Panc1 (cell line): Measurements from ENCODE around the gene SCGB1C1. TPM values are rescaled to one million over a fixed set of nuclear protein-coding genes. Genes with fewer than 3 reads are reported as not detected.

Source experiments
- ATAC-seq: fragments of 200-7000 bp; cut with Tn5 transposase; 2 replicates; pipeline ENCODE4 v1.9.1; 2020; ENCODE audit warnings: mild to moderate bottlenecking, moderate library complexity
- BruUV-seq: library from RNA; stranded (reverse); fragments of 400-500 nt; replicated peaks from 2 replicates; lab custom pipeline; 2021; lab: Mats Ljungman, UMichigan
- CTCF ChIA-PET: fragments of 300-600 bp; sonication (Branson Sonifier 250); formaldehyde crosslinking; loops from one replicate; lab custom pipeline; 2022; ENCODE audit warnings: antibody characterized with exemption; lab: Charles Lee
- POLR2A ChIA-PET: fragments of 300-600 bp; sonication (Branson Sonifier 250); formaldehyde crosslinking; loops from one replicate; lab custom pipeline; 2022; ENCODE audit warnings: antibody characterized with exemption; lab: Charles Lee
- DNase-seq: peaks from one replicate; pipeline ENCODE4 v3.0.0-alpha.2; 2010; ENCODE audit warnings: low read depth, low spot score
- H3K27ac ChIP-seq: 2 replicates; pipeline ENCODE4 v1.5.1; 2011; ENCODE audit warnings: mild to moderate bottlenecking, low read length, inconsistent platforms
- H3K27me3 ChIP-seq: fragments of 200-500 bp; sonication (Bioruptor generic); 2 replicates; pipeline ENCODE4 v1.6.0; 2014; ENCODE audit warnings: low read length, inconsistent platforms; ENCODE audit not compliant: control insufficient read depth, insufficient read depth
- H3K36me3 ChIP-seq: fragments of 200-500 bp; sonication (Bioruptor generic); 2 replicates; pipeline ENCODE4 v1.5.1; 2014; ENCODE audit warnings: inconsistent platforms, mild to moderate bottlenecking, low read length, moderate library complexity; ENCODE audit not compliant: control insufficient read depth, insufficient read depth
- H3K4me1 ChIP-seq: 2 replicates; pipeline ENCODE4 v1.5.1; 2011; ENCODE audit warnings: inconsistent platforms, mild to moderate bottlenecking, low read length, moderate library complexity; ENCODE audit not compliant: control insufficient read depth, insufficient read depth
- H3K4me3 ChIP-seq, 2 experiments: 2 replicates each; pipeline ENCODE4 v1.5.1; 2011 to 2012; ENCODE audit warnings: low read depth in 2 of 2, low read length in 2 of 2, mild to moderate bottlenecking in 2 of 2, inconsistent platforms in 1 of 2, moderate library complexity in 1 of 2
- H3K9me3 ChIP-seq: fragments of 200-500 bp; sonication (Bioruptor generic); 2 replicates; pipeline ENCODE4 v1.5.1; 2014; ENCODE audit warnings: low read depth, mild to moderate bottlenecking, inconsistent platforms, low read length, moderate library complexity; ENCODE audit not compliant: control insufficient read depth, insufficient read depth
- POLR2AphosphoS5 ChIP-seq: IDR thresholded peaks from 2 replicates; pipeline ENCODE4 v1.6.1; 2012; ENCODE audit warnings: mild to moderate bottlenecking, low read depth, low read length, moderate library complexity
- SIN3A ChIP-seq: IDR thresholded peaks from 2 replicates; pipeline ENCODE4 v1.6.1; 2012; ENCODE audit warnings: low read depth, mild to moderate bottlenecking, low read length, moderate library complexity, borderline replicate concordance; ENCODE audit not compliant: insufficient read depth
- TCF7L2 ChIP-seq: IDR thresholded peaks from 2 replicates; pipeline ENCODE4 v1.6.1; 2011; ENCODE audit warnings: mild to moderate bottlenecking, low read depth, low read length, inconsistent platforms
- in situ Hi-C: cut with HindIII; loops from 2 replicates; pipeline ENCODE4 v1.10.0; 2016; ENCODE audit warnings: low sequenced_read_pairs, low pct_unique_long_range_greater_than_20kb
- intact Hi-C: fragments of 100-400 bp; cut with micrococcal nuclease; formaldehyde crosslinking; loops from one replicate; pipeline ENCODE4 v1.10.0; 2022; ENCODE audit not compliant: unreplicated experiment
- total RNA-seq: library from RNA; stranded (reverse); gene quantifications from one replicate; pipeline ENCODE4 v1.2.1, GENCODE V29; 2021; ENCODE audit not compliant: unreplicated experiment
- TF ChIP-seq, protein P1 (sequence below), 2 experiments: IDR thresholded peaks; 2 replicates each; pipeline ENCODE4 v1.6.1; 2011 to 2012; ENCODE audit warnings: low read depth in 2 of 2, control low read depth in 1 of 2, low read length in 1 of 2, mild to moderate bottlenecking in 1 of 2, moderate library complexity in 1 of 2; ENCODE audit not compliant: insufficient read depth in 1 of 2
- TF ChIP-seq, protein P2 (sequence below): fragments of 450-650 bp; IDR thresholded peaks from 2 replicates; pipeline ENCODE4 v1.5.1; 2017; ENCODE audit warnings: mild to moderate bottlenecking

SCGB1C1 gene
- total RNA-seq, 1 experiment from 2014 or later, result not detected

DNA sequence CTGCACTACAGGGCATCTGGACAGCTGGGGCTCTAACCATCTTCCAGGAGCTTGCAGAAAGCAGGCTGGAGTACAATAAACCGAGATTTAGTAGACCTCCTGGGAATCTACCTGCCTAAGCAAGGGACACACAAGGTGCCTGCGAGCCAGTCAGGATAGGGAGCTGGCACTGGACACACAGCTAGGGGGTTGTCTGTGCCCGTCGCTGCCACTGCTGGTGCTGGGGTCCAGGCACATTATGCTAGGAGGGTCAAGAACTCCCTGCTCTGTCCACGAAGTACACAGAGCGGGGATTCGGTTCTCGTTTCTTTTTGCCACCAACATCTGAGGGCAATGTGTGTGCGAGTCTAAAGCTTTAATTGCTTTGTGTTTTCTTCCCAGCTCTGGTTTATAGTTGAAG, 18.9 kb downstream of the SCGB1C1 start:
- POLR2A ChIA-PET, result no interaction called here

DNA sequence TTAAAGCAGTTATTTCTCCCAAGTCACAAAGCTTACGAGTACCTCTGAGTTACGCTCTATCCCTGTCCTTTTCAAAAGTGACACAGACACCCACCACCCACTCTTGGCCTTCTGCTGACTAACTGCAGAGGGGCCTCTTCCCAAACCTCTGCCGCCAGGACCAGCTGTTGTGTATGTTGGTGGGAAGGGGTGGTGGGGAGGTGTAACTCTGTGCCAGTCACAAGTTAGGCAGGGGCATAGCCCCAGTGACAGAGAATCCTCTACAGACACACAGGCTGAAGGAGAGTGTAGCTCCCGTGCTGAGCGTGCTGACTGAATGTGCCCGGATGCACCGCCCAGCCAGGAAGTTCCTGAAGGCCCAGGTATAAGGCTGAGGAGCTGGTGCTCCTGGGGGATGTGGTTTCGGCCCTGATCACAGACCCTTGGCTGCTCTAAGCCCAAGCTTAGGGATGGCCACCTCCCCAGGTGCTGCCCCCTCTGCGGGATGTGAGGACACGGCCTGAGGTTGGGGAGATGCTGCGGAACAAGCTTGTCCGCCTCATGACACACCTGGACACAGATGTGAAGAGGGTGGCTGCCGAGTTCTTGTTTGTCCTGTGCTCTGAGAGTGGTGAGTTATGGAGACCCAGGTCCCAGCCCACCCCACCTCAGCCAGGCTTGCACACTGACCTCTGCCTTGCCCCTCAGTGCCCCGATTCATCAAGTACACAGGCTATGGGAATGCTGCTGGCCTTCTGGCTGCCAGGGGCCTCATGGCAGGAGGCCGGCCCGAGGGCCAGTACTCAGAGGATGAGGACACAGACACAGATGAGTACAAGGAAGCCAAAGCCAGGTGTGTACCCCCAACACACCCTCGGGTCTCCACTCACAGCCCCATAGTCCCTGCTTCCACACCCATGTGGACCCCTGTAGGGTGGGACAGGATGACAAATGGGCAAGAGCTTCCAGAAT, 19.5 kb downstream of the SCGB1C1 start:
- DNase-seq, result no peak
- no TSS peak for BruUV-seq
- TF ChIP-seq TCF7L2 (no peak), POLR2AphosphoS5 (no peak), SIN3A (no peak)
- TF ChIP-seq, protein P1, sequence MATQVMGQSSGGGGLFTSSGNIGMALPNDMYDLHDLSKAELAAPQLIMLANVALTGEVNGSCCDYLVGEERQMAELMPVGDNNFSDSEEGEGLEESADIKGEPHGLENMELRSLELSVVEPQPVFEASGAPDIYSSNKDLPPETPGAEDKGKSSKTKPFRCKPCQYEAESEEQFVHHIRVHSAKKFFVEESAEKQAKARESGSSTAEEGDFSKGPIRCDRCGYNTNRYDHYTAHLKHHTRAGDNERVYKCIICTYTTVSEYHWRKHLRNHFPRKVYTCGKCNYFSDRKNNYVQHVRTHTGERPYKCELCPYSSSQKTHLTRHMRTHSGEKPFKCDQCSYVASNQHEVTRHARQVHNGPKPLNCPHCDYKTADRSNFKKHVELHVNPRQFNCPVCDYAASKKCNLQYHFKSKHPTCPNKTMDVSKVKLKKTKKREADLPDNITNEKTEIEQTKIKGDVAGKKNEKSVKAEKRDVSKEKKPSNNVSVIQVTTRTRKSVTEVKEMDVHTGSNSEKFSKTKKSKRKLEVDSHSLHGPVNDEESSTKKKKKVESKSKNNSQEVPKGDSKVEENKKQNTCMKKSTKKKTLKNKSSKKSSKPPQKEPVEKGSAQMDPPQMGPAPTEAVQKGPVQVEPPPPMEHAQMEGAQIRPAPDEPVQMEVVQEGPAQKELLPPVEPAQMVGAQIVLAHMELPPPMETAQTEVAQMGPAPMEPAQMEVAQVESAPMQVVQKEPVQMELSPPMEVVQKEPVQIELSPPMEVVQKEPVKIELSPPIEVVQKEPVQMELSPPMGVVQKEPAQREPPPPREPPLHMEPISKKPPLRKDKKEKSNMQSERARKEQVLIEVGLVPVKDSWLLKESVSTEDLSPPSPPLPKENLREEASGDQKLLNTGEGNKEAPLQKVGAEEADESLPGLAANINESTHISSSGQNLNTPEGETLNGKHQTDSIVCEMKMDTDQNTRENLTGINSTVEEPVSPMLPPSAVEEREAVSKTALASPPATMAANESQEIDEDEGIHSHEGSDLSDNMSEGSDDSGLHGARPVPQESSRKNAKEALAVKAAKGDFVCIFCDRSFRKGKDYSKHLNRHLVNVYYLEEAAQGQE (IDR thresholded peaks at IDR 0.05; ENCODE audit: insufficient read depth in 1 of 2, low read depth in 2 of 2, low read length in 1 of 2), result no peak
- TF ChIP-seq, protein P2, sequence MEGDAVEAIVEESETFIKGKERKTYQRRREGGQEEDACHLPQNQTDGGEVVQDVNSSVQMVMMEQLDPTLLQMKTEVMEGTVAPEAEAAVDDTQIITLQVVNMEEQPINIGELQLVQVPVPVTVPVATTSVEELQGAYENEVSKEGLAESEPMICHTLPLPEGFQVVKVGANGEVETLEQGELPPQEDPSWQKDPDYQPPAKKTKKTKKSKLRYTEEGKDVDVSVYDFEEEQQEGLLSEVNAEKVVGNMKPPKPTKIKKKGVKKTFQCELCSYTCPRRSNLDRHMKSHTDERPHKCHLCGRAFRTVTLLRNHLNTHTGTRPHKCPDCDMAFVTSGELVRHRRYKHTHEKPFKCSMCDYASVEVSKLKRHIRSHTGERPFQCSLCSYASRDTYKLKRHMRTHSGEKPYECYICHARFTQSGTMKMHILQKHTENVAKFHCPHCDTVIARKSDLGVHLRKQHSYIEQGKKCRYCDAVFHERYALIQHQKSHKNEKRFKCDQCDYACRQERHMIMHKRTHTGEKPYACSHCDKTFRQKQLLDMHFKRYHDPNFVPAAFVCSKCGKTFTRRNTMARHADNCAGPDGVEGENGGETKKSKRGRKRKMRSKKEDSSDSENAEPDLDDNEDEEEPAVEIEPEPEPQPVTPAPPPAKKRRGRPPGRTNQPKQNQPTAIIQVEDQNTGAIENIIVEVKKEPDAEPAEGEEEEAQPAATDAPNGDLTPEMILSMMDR, result no peak
- Histone ChIP-seq H3K36me3 (peaks cover 38% of the 10 kb centered on the region), H3K27ac (no peak overlapping the region), H3K9me3 (no peaks in the 10 kb centered on the region), H3K4me1 (peaks cover 21% of the 10 kb centered on the region), H3K27me3 (no peaks in the 10 kb centered on the region), H3K4me3 (no peak overlapping the region)
- in situ Hi-C loops (no loop called here), intact Hi-C loops (loop anchor here (10.0 kb wide), 1 partner anchor 142 kb away; no protein-coding TSS in a partner anchor)
- POLR2A ChIA-PET, result no interaction called here
- CTCF ChIA-PET, result no interaction called here
- no peak for ATAC-seq

More for the DNA sequence above, 18.9 kb downstream of the SCGB1C1 start:
- intact Hi-C loops (loop anchor here (10.0 kb wide), 1 partner anchor 143 kb away; no protein-coding TSS in a partner anchor), in situ Hi-C loops (no loop called here)
- Histone ChIP-seq H3K4me3 (no peak overlapping the region), H3K36me3 (peaks cover 38% of the 10 kb centered on the region), H3K27ac (no peak overlapping the region), H3K9me3 (no peaks in the 10 kb centered on the region), H3K27me3 (no peaks in the 10 kb centered on the region), H3K4me1 (peaks cover 21% of the 10 kb centered on the region)
- TF ChIP-seq, protein P1 (IDR thresholded peaks at IDR 0.05; ENCODE audit: insufficient read depth in 1 of 2, low read depth in 2 of 2, low read length in 1 of 2), result no peak
- TF ChIP-seq SIN3A, result no peak
- TF ChIP-seq POLR2AphosphoS5, result no peak
- TF ChIP-seq TCF7L2, result no peak
- TF ChIP-seq, protein P2, result no peak
- BruUV-seq, result no TSS peak
- ATAC-seq, result no peak
- DNase-seq, result no peak
- CTCF ChIA-PET, result no interaction called here
